Tibial artery (tissue), 4 donors: ENCODE measurements around the gene LMLN.
A peak's percentile ranks its signal among the peaks of the same experiment; 100 is the strongest.

Experiments used
- DNase-seq, 2 donors: peaks; one replicate each; pipeline ENCODE4 v3.0.0-alpha.2; 2019
- H3K27ac ChIP-seq, 2 donors: fragments of 200-600 bp; sonication (generic) in 1 of 2; 1 replicate in 1 of 2; 2 replicates in 1 of 2; pipeline ENCODE4 v1.5.1; 2018 to 2019; ENCODE audit warnings: mild to moderate bottlenecking in 1 of 2
- H3K27me3 ChIP-seq, 2 donors: fragments of 200-600 bp; sonication (generic) in 1 of 2; one replicate each; pipeline versions ENCODE4 v1.5.1 to v1.6.0; 2016 to 2019
- H3K36me3 ChIP-seq, 3 donors: fragments of 200-600 bp; sonication (generic) in 2 of 3; one replicate each; pipeline ENCODE4 v1.5.1; 2016 to 2019; ENCODE audit warnings: mild to moderate bottlenecking in 2 of 3
- H3K4me1 ChIP-seq, 4 donors: fragments of 200-600 bp; sonication (generic) in 2 of 4; 1 replicate in 3 of 4; 2 replicates in 1 of 4; pipeline ENCODE4 v1.5.1; 2016 to 2019
- H3K4me3 ChIP-seq, 2 donors: fragments of 200-600 bp; sonication (generic) in 1 of 2; 1 replicate in 1 of 2; 2 replicates in 1 of 2; pipeline ENCODE4 v1.5.1; 2018 to 2019; ENCODE audit warnings: mild to moderate bottlenecking in 2 of 2
- H3K9me3 ChIP-seq, 3 donors: fragments of 200-600 bp; sonication (generic) in 1 of 3; one replicate each; pipeline ENCODE4 v1.5.1; 2016 to 2019
- CTCF ChIP-seq, 2 experiments: fragments of 200-600 bp in 1 of 2; fragments of 450-650 bp in 1 of 2; IDR thresholded peaks; one replicate each; pipeline ENCODE4 v1.5.1; 2017 to 2019; ENCODE audit warnings: antibody characterized with exemption in 2 of 2, mild to moderate bottlenecking in 1 of 2, moderate library complexity in 1 of 2
- intact Hi-C: fragments of 100-400 bp; cut with DNase I; formaldehyde crosslinking; loops from one replicate; pipeline ENCODE4 v1.15.0; 2023; ENCODE audit warnings: low total_unique reads

The LMLN gene

DNA sequence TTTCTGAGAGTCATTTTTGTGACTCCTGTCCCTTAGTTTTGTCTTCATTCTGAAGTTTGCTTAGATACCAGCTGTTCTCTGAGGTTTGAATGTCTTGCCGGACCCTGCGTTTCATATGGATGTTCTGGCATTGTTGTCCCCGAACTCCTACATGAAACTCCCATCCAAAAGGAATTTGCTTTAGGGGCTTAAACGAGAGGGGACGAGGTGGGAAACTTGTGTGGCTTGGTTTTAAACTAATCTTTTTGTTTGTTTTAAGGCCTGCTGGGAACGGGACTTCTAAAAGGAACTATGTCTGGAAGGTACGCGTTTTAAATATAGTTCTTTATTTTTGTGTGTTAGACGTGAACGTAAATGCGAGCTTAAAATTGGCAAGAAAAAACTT lies 9.3 kb upstream of the LMLN start:
- H3K27me3 ChIP-seq, result no peaks in the 10 kb centered on the region
- peaks cover 45 to 46% (median 45%) of the 10 kb centered on the region in 3 donors for H3K36me3 ChIP-seq
- TF ChIP-seq CTCF (IDR thresholded peaks at IDR 0.05), result no peak
- intact Hi-C loops, result loop anchor here (1.0 kb wide), 1 partner anchor 10 kb away; the partner anchor contains the start of gene LMLN
- H3K4me3 ChIP-seq, result peak overlapping the region; percentile 57 to 64
- peaks cover 0 to 42% (median 33%) of the 10 kb centered on the region in 4 donors for H3K4me1 ChIP-seq
- no peaks in the 10 kb centered on the region for H3K9me3 ChIP-seq
- peak overlapping the region; percentile 74 to 84 for H3K27ac ChIP-seq
- DNase-seq, result no peak

- H3K4me1 ChIP-seq, result peaks cover 0 to 42% (median 33%) of the 10 kb centered on the region in 4 donors
- peaks cover 49 to 54% (median 51%) of the 10 kb centered on the region in 3 donors for H3K36me3 ChIP-seq
- DNase-seq, result no peak
- H3K27ac ChIP-seq, result peak overlapping the region; percentile 74 to 84
- H3K9me3 ChIP-seq, result no peaks in the 10 kb centered on the region
- TF ChIP-seq CTCF (IDR thresholded peaks at IDR 0.05), result no peak
- intact Hi-C loops, result no loop called here
- no peaks in the 10 kb centered on the region for H3K27me3 ChIP-seq
- H3K4me3 ChIP-seq, result peak overlapping the region; percentile 57 to 64
Measured at GRCh38 chr3:197951392-197951990, 8.5 kb upstream of the LMLN start.

DNA sequence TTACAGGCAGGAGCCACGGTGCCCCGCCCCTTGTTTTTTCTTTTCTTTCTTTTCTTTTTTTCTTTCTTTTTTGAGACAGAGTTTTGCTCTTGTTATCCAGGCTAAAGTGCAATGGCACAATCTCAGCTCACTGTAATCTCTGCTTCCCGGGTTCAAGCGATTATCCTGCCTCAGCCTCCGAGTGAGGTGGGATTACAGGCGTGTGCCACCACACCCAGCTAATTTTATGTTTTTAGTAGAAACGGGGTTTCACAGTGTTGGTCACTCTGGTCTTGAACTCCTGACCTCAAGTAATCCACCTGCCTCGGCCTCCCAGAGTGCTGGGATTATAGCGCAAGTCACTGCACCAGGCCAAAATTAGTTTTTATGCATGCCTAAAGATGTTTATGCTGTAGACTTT lies 7.6 kb upstream of the LMLN start:
- no peaks in the 10 kb centered on the region for H3K27me3 ChIP-seq
- no peak for DNase-seq
- no peak overlapping the region for H3K4me3 ChIP-seq
- intact Hi-C loops, result no loop called here
- peaks cover 49 to 63% (median 55%) of the 10 kb centered on the region in 3 donors for H3K36me3 ChIP-seq
- TF ChIP-seq CTCF (IDR thresholded peaks at IDR 0.05), result no peak
- H3K27ac ChIP-seq, result no peak overlapping the region
- H3K4me1 ChIP-seq, result peaks cover 0 to 43% (median 35%) of the 10 kb centered on the region in 4 donors
- no peaks in the 10 kb centered on the region for H3K9me3 ChIP-seq

DNA sequence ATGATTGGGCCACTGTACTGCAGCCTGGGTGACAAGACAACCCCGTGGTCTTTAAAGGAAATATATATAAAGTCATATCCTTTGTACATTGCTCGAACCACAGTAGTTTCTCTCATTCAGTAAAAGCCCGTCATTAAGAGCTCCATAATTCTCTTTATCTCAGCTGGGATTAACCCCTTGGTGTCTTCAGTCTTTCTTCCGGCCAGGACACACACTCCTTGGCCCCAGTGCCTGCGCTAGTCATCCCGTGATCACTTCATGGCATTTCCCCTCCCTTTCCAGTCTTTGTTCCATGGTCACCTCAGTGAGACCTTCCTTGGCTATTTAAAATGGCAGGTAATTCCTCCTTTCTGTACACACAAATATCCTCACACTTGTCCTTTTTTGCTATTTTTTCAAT lies 6.7 kb upstream of the LMLN start:
- no peaks in the 10 kb centered on the region for H3K9me3 ChIP-seq
- DNase-seq, result no peak
- intact Hi-C loops, result no loop called here
- H3K4me1 ChIP-seq, result peaks cover 0 to 43% (median 35%) of the 10 kb centered on the region in 4 donors
- H3K27ac ChIP-seq, result no peak overlapping the region
- TF ChIP-seq CTCF (IDR thresholded peaks at IDR 0.05), result no peak
- H3K27me3 ChIP-seq, result no peaks in the 10 kb centered on the region
- peaks cover 49 to 65% (median 55%) of the 10 kb centered on the region in 3 donors for H3K36me3 ChIP-seq
- H3K4me3 ChIP-seq, result no peak overlapping the region

- DNase-seq, result no peak
- H3K4me1 ChIP-seq, result peaks cover 0 to 47% (median 37%) of the 10 kb centered on the region in 4 donors
Measured at GRCh38 chr3:197953881-197954280, 6.1 kb upstream of the LMLN start.

More at GRCh38 chr3:197953881-197954280, 6.1 kb upstream of the LMLN start:
- H3K27me3 ChIP-seq, result no peaks in the 10 kb centered on the region
- peaks cover 49 to 65% (median 55%) of the 10 kb centered on the region in 3 donors for H3K36me3 ChIP-seq
- TF ChIP-seq CTCF (IDR thresholded peaks at IDR 0.05), result no peak
- no peak overlapping the region for H3K27ac ChIP-seq
- intact Hi-C loops, result no loop called here
- H3K4me3 ChIP-seq, result no peak overlapping the region
- H3K9me3 ChIP-seq, result no peaks in the 10 kb centered on the region
